GM04504 (cell line): ENCODE data around the gene SLC18B1.
"Not testable (repeated sequence)": the region's sequence is repeated elsewhere in the genome, so short reads cannot be mapped to it uniquely, and the experiment has no call there.

Experiments used
- DNase-seq: peaks from one replicate; pipeline ENCODE4 v3.0.0-alpha.2; 2012; ENCODE audit warnings: low read depth

The SLC18B1 gene

DNA sequence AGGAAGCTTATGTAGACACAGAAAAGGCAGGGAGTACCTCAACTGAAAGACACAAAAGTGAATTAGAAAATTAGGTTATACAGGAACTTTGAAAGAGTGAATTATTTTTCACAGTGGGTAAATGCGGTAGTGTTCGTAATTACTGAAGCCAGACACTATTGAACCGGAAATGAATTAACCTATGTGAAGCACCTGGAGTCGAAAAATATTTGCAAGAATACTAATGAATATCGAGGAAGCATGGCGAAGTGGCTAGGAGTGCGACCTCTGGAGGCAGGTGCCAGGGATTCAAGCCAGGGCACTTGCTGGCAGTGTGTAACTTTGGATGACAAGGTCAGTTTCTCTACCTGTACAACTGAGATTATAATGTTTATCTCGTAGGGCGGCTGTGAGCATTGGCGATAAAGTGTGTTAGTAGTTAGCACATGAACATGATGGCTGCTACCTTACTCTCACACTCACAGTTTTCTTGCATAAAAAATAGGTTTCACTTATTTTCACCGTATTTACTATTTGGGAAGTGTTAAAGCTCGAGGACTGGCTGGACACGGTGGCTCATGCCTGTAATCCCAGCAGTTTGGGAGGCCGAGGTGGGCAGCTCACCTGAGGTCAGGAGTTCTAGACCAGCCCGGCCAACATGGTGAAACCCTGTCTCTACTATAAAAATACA is 567 bp upstream of the SLC18B1 start:
- no peak for DNase-seq

GRCh38 chr6:132795461-132795860 is 3.0 kb downstream of the SLC18B1 start:
- DNase-seq = no peak

DNA sequence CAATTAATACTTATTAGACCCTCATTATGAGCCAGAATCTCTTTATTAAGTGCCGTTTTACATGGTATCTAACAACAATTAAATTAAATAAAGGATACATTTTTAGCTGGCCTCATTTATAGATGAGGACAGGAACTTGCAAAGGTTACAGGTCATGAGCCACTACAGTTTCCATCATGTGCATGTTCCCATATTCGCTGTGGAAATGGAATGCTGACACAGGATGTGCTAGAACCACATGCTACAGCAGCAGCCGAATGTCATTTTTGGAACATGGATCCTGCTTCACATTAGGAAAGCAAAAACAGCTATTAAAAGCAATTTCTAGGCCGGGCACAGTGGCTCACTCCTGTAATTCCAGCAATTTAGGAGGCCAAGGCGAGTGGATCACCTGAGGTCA is 5.9 kb downstream of the SLC18B1 start:
- no peak for DNase-seq

- DNase-seq = no peak
Measured at GRCh38 chr6:132790450-132790849, 8.0 kb downstream of the SLC18B1 start.

DNA sequence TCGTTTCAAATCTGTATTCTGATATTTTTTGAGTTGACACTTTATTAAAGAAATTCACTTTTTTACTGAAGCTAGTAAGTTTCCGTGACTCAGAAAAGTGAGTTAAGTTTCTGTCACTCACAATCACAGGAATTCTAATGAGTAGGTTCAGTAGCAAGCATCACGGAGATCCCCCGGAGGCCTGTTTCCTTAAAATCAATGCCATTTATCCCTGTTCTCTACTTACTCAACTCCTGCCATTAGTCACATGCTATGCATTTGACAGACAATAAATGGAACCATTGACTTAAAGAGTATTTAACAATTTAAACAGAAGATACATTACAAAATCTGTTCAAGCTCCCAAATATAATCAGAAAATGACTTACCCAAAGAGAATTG is 9.1 kb downstream of the SLC18B1 start:
- DNase-seq = no peak

- no peak for DNase-seq
Measured at GRCh38 chr6:132788658-132789395, 9.6 kb downstream of the SLC18B1 start.

GRCh38 chr6:132785936-132786335 is 12.5 kb downstream of the SLC18B1 start:
- no peak for DNase-seq

DNA sequence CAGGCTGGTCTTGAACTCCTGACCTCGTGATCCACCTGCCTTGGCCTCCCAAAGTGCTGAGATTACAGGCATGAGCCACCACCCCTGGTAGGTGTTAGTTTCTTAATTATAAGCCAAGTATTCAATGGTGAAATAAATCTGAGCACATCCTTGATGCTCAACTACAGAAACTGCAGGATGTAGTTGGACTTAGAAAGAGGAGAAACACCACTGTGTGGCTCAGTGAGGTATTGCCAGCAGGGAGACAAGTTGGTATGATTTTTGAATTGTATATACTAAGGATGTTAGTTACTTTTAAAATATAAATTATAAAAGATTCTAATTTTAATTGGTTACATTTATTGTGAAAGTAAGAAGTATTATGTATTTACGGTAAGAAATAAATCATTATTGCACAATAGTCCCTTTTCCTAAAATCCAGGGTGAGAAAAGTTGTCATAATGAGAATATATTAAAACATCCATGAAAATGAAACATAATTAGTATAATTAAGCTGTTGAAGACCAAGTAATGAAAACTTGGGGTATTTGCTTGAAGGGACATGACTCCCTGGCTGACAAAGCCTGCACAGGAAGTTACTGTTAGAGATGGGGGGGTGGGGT is 17.6 kb downstream of the SLC18B1 start:
- peak; percentile 5 for DNase-seq

- DNase-seq = not testable (repeated sequence)
Measured at GRCh38 chr6:132777881-132778280, 20.6 kb downstream of the SLC18B1 start.

DNA sequence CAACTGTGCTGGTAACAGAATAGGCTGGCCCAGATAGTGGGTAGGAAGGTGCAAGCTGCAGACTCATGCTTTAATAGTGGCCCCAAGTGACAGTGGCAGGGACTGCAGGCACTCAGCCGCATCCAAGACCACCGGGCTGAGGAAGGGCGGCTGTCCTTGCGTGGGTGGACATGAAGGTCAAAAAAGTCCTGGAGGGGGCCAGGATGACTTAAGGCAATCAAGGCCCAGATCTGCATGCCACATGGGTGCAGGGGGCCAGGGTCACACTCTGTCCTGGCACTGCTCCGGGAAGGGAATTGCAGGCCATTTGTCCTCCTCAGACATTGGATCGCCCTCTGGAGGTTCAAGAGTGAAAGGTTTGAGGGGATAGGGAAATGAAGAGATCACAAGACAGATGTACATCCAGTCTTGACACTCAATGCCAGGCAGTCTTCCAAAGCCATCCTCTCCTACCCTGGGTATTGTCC is 30.4 kb downstream of the SLC18B1 start:
- no peak for DNase-seq

- DNase-seq = no peak
Measured at GRCh38 chr6:132765560-132765959, 32.9 kb downstream of the SLC18B1 start.

- peak; percentile 66 for DNase-seq
Measured at GRCh38 chr6:132764370-132764769, 34.1 kb downstream of the SLC18B1 start.

- no peak for DNase-seq
Measured at GRCh38 chr6:132763269-132763668, 35.2 kb downstream of the SLC18B1 start.

- DNase-seq = no peak
Measured at GRCh38 chr6:132760256-132760655, 38.2 kb downstream of the SLC18B1 start.

GRCh38 chr6:132758689-132759088 is 39.7 kb downstream of the SLC18B1 start:
- no peak for DNase-seq

- DNase-seq = no peak
Measured at GRCh38 chr6:132752255-132752654, 46.2 kb downstream of the SLC18B1 start.

- DNase-seq = no peak
Measured at GRCh38 chr6:132751828-132752227, 46.6 kb downstream of the SLC18B1 start.

DNA sequence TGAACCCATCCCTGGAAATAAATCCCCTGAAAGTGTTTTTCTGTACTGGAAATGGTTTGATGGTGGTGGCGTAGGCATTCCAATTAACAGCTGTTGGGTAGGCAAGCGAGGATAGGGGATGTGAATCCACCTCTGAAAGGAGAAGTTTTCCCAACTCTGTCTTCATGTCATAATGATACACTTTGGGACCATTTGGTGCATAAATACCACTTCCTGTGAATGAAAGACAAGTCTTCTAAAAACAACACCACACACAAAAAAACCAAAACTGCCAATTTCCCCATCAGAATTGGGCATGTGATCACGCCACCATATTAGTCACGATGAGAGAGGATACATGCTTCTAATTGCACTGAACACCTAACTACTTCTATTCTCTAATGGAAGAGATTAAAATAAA is 47.1 kb downstream of the SLC18B1 start:
- DNase-seq = no peak

- no peak for DNase-seq
Measured at GRCh38 chr6:132750455-132751248, 47.8 kb downstream of the SLC18B1 start.

GRCh38 chr6:132749111-132749510 is 49.3 kb downstream of the SLC18B1 start:
- no peak for DNase-seq

- no peak for DNase-seq
Measured at GRCh38 chr6:132748446-132748845, 50.0 kb downstream of the SLC18B1 start.

- no peak for DNase-seq
Measured at GRCh38 chr6:132746048-132746447, 52.4 kb downstream of the SLC18B1 start.
